ENCODE results near the gene PLXDC2. TPM values are rescaled to one million over a fixed set of nuclear protein-coding genes. Genes with fewer than 3 reads are reported as not detected.

PLXDC2 gene
- total RNA-seq, 1 experiment from 2014 or later = not detected

- ChIA-PET CTCF (no interaction called here), POLR2A (ENCODE audit: unreplicated experiment) (no interaction called here)
- H3F3A ChIP-seq (ENCODE audit: low read length, unreplicated experiment) = no peaks in the 10 kb centered on the region
- H3K27ac ChIP-seq (ENCODE audit: low read length) = no peak overlapping the region
- intact Hi-C loops (cut with micrococcal nuclease) = no loop called here
- no peaks in the 10 kb centered on the region for H3K36me3 ChIP-seq (ENCODE audit: low read depth, low read length)
- no peaks in the 10 kb centered on the region for H3K4me1 ChIP-seq (ENCODE audit: insufficient read depth, low read length)
- H4K20me1 ChIP-seq (ENCODE audit: low read length) = no peaks in the 10 kb centered on the region
- H3K4me3 ChIP-seq (ENCODE audit: low read length) = no peak overlapping the region
- BruUV-seq (replicated peaks) = no TSS peak
- no peaks in the 10 kb centered on the region for H3K9me3 ChIP-seq (ENCODE audit: low read length)
- H3K9me2 ChIP-seq (replicated peaks; ENCODE audit: low read length) = no peaks in the 10 kb centered on the region
- ATAC-seq = no peak
- H3K9ac ChIP-seq (ENCODE audit: low read length) = no peak overlapping the region
- H2AFZ ChIP-seq (ENCODE audit: low read length) = no peak overlapping the region
- no peak overlapping the region for H3K4me2 ChIP-seq (ENCODE audit: low read length)
- no peaks in the 10 kb centered on the region for H3K79me2 ChIP-seq (ENCODE audit: low read length)
- DNase-seq = no peak
- H3K27me3 ChIP-seq (ENCODE audit: low read length) = no peaks in the 10 kb centered on the region
- TF ChIP-seq CTCF (conservative IDR thresholded peaks at IDR 0.05; ENCODE audit: low read depth, low read length) (no peak), EZH2 (IDR thresholded peaks at IDR 0.05; ENCODE audit: low read length, unreplicated experiment) (no peak), EZH2phosphoT487 (IDR thresholded peaks at IDR 0.05; ENCODE audit: borderline replicate concordance, low read length) (no peak)
Observed at GRCh38 chr10:19985745-19986144, 169.5 kb downstream of the PLXDC2 start.

DNA sequence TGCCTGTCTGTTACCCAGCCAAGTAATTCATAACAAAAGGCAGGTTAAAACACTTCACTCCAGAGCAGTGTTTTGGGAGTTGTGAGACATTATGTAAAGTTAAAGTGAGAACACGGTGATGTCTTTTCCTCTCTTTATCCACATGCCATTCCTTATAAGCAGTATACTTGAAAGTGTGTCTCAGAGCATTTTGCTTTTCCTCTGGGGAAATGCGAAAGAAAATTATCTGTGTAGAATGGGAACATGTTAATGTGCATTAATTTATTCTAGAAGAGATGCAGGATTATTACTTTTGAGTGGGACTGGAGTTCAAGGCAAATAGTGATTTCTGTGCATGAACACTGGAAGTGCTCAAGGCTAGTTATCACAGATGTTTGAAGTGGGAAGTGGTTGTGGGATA, 170.4 kb downstream of the PLXDC2 start:
- no peaks in the 10 kb centered on the region for H3K79me2 ChIP-seq (ENCODE audit: low read length)
- intact Hi-C loops (cut with micrococcal nuclease) = no loop called here
- no peaks in the 10 kb centered on the region for H4K20me1 ChIP-seq (ENCODE audit: low read length)
- ATAC-seq (no peak), DNase-seq (no peak)
- no peaks in the 10 kb centered on the region for H3K36me3 ChIP-seq (ENCODE audit: low read depth, low read length)
- H2AFZ ChIP-seq (ENCODE audit: low read length) = no peak overlapping the region
- no peak for TF ChIP-seq EZH2phosphoT487 (IDR thresholded peaks at IDR 0.05; ENCODE audit: borderline replicate concordance, low read length)
- no peak for TF ChIP-seq EZH2 (IDR thresholded peaks at IDR 0.05; ENCODE audit: low read length, unreplicated experiment)
- TF ChIP-seq CTCF (conservative IDR thresholded peaks at IDR 0.05; ENCODE audit: low read depth, low read length) = no peak
- H3K27ac ChIP-seq (ENCODE audit: low read length) = no peak overlapping the region
- H3K9ac ChIP-seq (ENCODE audit: low read length) = no peak overlapping the region
- no peaks in the 10 kb centered on the region for H3K4me1 ChIP-seq (ENCODE audit: insufficient read depth, low read length)
- H3F3A ChIP-seq (ENCODE audit: low read length, unreplicated experiment) = no peaks in the 10 kb centered on the region
- no TSS peak for BruUV-seq (replicated peaks)
- no peaks in the 10 kb centered on the region for H3K9me2 ChIP-seq (replicated peaks; ENCODE audit: low read length)
- ChIA-PET CTCF (no interaction called here), POLR2A (ENCODE audit: unreplicated experiment) (no interaction called here)
- no peak overlapping the region for H3K4me3 ChIP-seq (ENCODE audit: low read length)
- H3K9me3 ChIP-seq (ENCODE audit: low read length) = no peaks in the 10 kb centered on the region
- no peak overlapping the region for H3K4me2 ChIP-seq (ENCODE audit: low read length)
- no peaks in the 10 kb centered on the region for H3K27me3 ChIP-seq (ENCODE audit: low read length)

DNA sequence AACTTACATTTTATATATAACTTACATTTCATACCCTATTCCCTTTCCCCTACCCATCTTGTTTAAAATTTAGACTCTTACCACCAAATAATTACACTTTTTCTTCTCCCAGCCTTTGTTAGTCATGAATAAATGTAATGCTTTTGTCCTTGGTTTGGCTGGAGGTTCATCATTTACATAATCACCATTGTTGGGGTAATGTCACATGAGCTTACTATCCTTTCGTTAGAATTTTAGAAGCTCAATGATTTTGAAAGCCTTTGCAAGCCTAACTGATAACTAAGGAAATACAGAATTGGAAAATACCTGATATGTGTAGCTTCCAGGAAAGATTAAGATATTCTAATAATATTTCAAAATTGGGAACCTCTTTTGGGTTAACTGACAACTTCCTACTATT, 171.7 kb downstream of the PLXDC2 start:
- Histone ChIP-seq H3K27me3 (ENCODE audit: low read length) (no peaks in the 10 kb centered on the region), H3K4me3 (ENCODE audit: low read length) (no peak overlapping the region), H3K4me2 (ENCODE audit: low read length) (no peak overlapping the region), H3K9ac (ENCODE audit: low read length) (no peak overlapping the region), H3F3A (ENCODE audit: low read length, unreplicated experiment) (no peaks in the 10 kb centered on the region), H4K20me1 (ENCODE audit: low read length) (no peaks in the 10 kb centered on the region), H3K9me2 (replicated peaks; ENCODE audit: low read length) (no peaks in the 10 kb centered on the region), H3K4me1 (ENCODE audit: insufficient read depth, low read length) (no peaks in the 10 kb centered on the region), H3K27ac (ENCODE audit: low read length) (no peak overlapping the region), H3K79me2 (ENCODE audit: low read length) (no peaks in the 10 kb centered on the region), H3K36me3 (ENCODE audit: low read depth, low read length) (no peaks in the 10 kb centered on the region), H2AFZ (ENCODE audit: low read length) (no peak overlapping the region), H3K9me3 (ENCODE audit: low read length) (no peaks in the 10 kb centered on the region)
- intact Hi-C loops (cut with micrococcal nuclease) = no loop called here
- TF ChIP-seq CTCF (conservative IDR thresholded peaks at IDR 0.05; ENCODE audit: low read depth, low read length) = no peak
- TF ChIP-seq EZH2 (IDR thresholded peaks at IDR 0.05; ENCODE audit: low read length, unreplicated experiment) = no peak
- TF ChIP-seq EZH2phosphoT487 (IDR thresholded peaks at IDR 0.05; ENCODE audit: borderline replicate concordance, low read length) = no peak
- ChIA-PET CTCF (no interaction called here), POLR2A (ENCODE audit: unreplicated experiment) (no interaction called here)
- ATAC-seq = no peak
- no peak for DNase-seq
- no TSS peak for BruUV-seq (replicated peaks)
